HepG2 (cell line): ENCODE data around the gene PARK7. TPM values are rescaled to one million over a fixed set of nuclear protein-coding genes. Genes with fewer than 3 reads are reported as not detected.

Source experiments
- ATAC-seq: fragments of 200-7000 bp; cut with Tn5 transposase; 3 replicates; pipeline ENCODE4 v1.9.1; 2020; ENCODE audit warnings: mild to moderate bottlenecking, moderate library complexity
- BruUV-seq: library from RNA; stranded (reverse); fragments of 400-500 nt; replicated peaks from 2 replicates; lab custom pipeline; 2021; lab: Mats Ljungman, UMichigan
- CTCF ChIA-PET: fragments of 300-600 bp; formaldehyde crosslinking; extraction: SDS; loops from one replicate; lab custom pipeline; 2021; ENCODE audit warnings: low total read pairs, inconsistent platforms, low intra/inter-chr PET ratio; lab: Yijun Ruan, JAX
- POLR2A ChIA-PET: fragments of 350-600 bp; sonication (Branson Sonifier 250); formaldehyde crosslinking; loops from one replicate; lab custom pipeline; 2020; ENCODE audit warnings: antibody characterized with exemption, inconsistent platforms; lab: Yijun Ruan, JAX
- DNase-seq: peaks from one replicate; pipeline ENCODE4 v3.0.0-alpha.2; 2015; ENCODE audit warnings: low spot score
- FAIRE-seq: peaks from 3 replicates; lab custom pipeline; 2011; peaks lifted over from hg19 to GRCh38; lab: Jason Lieb, UNC
- H2AFZ ChIP-seq: one replicate; pipeline ENCODE4 v1.6.1; 2011; ENCODE audit warnings: low read length, inconsistent platforms
- H3K27ac ChIP-seq: fragments of 300-600 bp; 3 replicates; pipeline ENCODE4 v1.8.0; 2011; ENCODE audit warnings: mixed run types, mild to moderate bottlenecking, mixed read lengths, low read length, inconsistent platforms; ENCODE audit not compliant: insufficient read depth; ENCODE audit errors: extremely low read length
- H3K27me3 ChIP-seq, 2 experiments: fragments of 200-600 bp in 1 of 2; 2 replicates in 1 of 2; 3 replicates in 1 of 2; pipeline versions ENCODE4 v1.6.0 to v1.8.0; 2011; ENCODE audit warnings: low read length in 2 of 2, mild to moderate bottlenecking in 2 of 2, moderate library complexity in 2 of 2, inconsistent platforms in 1 of 2; ENCODE audit not compliant: insufficient read depth in 2 of 2, control insufficient read depth in 1 of 2
- H3K36me3 ChIP-seq, 2 experiments: fragments of 200-600 bp in 1 of 2; replicated peaks in 1 of 2; 2 replicates in 1 of 2; 3 replicates in 1 of 2; pipeline versions ENCODE4 v1.5.1 to v1.8.0; 2011; ENCODE audit warnings: low read length in 2 of 2, inconsistent platforms in 1 of 2; ENCODE audit not compliant: insufficient read depth in 2 of 2, control insufficient read depth in 1 of 2
- H3K4me1 ChIP-seq: 2 replicates; pipeline ENCODE4 v1.5.1; 2012; ENCODE audit warnings: low read length, inconsistent platforms; ENCODE audit not compliant: insufficient read depth
- H3K4me2 ChIP-seq: 2 replicates; pipeline ENCODE4 v1.6.0; 2011; ENCODE audit warnings: low read depth, low read length, inconsistent platforms
- H3K4me3 ChIP-seq, 3 experiments: fragments of 200-600 bp in 1 of 3; sonication (generic), shearing (Covaris generic) in 1 of 3; replicated peaks in 1 of 3; 2 replicates each; pipeline ENCODE4 v1.5.1; 2011 to 2016; ENCODE audit warnings: low read length in 3 of 3, inconsistent platforms in 2 of 3, low read depth in 2 of 3, mild to moderate bottlenecking in 2 of 3, control low read depth in 1 of 3, mixed read lengths in 1 of 3; ENCODE audit not compliant: insufficient read depth in 1 of 3
- H3K79me2 ChIP-seq: one replicate; pipeline ENCODE4 v1.6.1; 2011; ENCODE audit warnings: low read length, inconsistent platforms; ENCODE audit not compliant: insufficient read depth
- H3K9ac ChIP-seq: 2 replicates; pipeline ENCODE4 v1.6.0; 2011; ENCODE audit warnings: mild to moderate bottlenecking, low read depth, low read length, inconsistent platforms; ENCODE audit not compliant: insufficient read depth
- H3K9me3 ChIP-seq: 2 replicates; pipeline ENCODE4 v1.5.1; 2012; ENCODE audit warnings: mild to moderate bottlenecking, low read length
- H4K20me1 ChIP-seq: 2 replicates; pipeline ENCODE4 v1.6.0; 2011; ENCODE audit warnings: inconsistent platforms, mild to moderate bottlenecking, low read length, moderate library complexity; ENCODE audit not compliant: insufficient read depth
- AKAP8 ChIP-seq: sonication (generic); formaldehyde crosslinking; IDR thresholded peaks from 2 replicates; pipeline ENCODE4 v1.5.1; 2020; ENCODE audit warnings: mild to moderate bottlenecking, missing genetic modification reagents
- BATF2 ChIP-seq: sonication (generic); formaldehyde crosslinking; IDR thresholded peaks from 2 replicates; pipeline ENCODE4 v1.8.0; 2022; ENCODE audit warnings: mild to moderate bottlenecking, missing genetic modification reagents, moderate library complexity
- CSRNP2 ChIP-seq: sonication (generic); formaldehyde crosslinking; conservative IDR thresholded peaks from 2 replicates; pipeline ENCODE4 v1.8.0; 2022; ENCODE audit warnings: low read depth, missing genetic modification reagents
- DRAP1 ChIP-seq: IDR thresholded peaks from 2 replicates; pipeline ENCODE4 v1.6.1; 2016; ENCODE audit warnings: missing genetic modification reagents, missing compliant biosample characterization
- HOXA5 ChIP-seq: sonication (generic); formaldehyde crosslinking; IDR thresholded peaks from 2 replicates; pipeline ENCODE4 v1.4.0; 2020; ENCODE audit warnings: missing genetic modification reagents
- KAT7 ChIP-seq: IDR thresholded peaks from 2 replicates; pipeline ENCODE4 v1.6.1; 2018; ENCODE audit warnings: borderline replicate concordance, missing compliant biosample characterization
- KLF6 ChIP-seq: IDR thresholded peaks from 2 replicates; pipeline ENCODE4 v1.8.0; 2016; ENCODE audit warnings: missing biosample characterization, missing genetic modification reagents
- MXD1 ChIP-seq: sonication (generic); formaldehyde crosslinking; IDR thresholded peaks from 2 replicates; pipeline ENCODE4 v1.4.0; 2020; ENCODE audit warnings: mild to moderate bottlenecking, missing genetic modification reagents
- NFKBIZ ChIP-seq: IDR thresholded peaks from 2 replicates; pipeline ENCODE4 v1.6.1; 2018; ENCODE audit warnings: missing genetic modification reagents, missing compliant biosample characterization
- POLR2G ChIP-seq: fragments of 200-400 bp; formaldehyde crosslinking; IDR thresholded peaks from 2 replicates; pipeline ENCODE4 v1.6.1; 2018; ENCODE audit warnings: mild to moderate bottlenecking, low read depth, low read length, moderate library complexity
- RBM22 ChIP-seq: fragments of 200-400 bp; formaldehyde crosslinking; optimal IDR thresholded peaks from 2 replicates; pipeline ENCODE3; 2017; ENCODE audit warnings: mild to moderate bottlenecking, low read length, moderate library complexity
- SAFB2 ChIP-seq: sonication (generic); formaldehyde crosslinking; IDR thresholded peaks from 2 replicates; pipeline ENCODE4 v1.5.1; 2020; ENCODE audit warnings: missing genetic modification reagents, low read depth, mild to moderate bottlenecking, borderline replicate concordance
- ZNF263 ChIP-seq: sonication (generic); formaldehyde crosslinking; IDR thresholded peaks from 2 replicates; pipeline ENCODE4 v1.4.0; 2020; ENCODE audit warnings: missing genetic modification reagents
- ZNF275 ChIP-seq: sonication (generic); formaldehyde crosslinking; IDR thresholded peaks from 2 replicates; pipeline ENCODE4 v1.8.0; 2022; ENCODE audit warnings: missing genetic modification reagents, mild to moderate bottlenecking, inconsistent platforms, borderline replicate concordance
- WGBS: methylation state at CpG from one replicate; pipeline ENCODE4 v1.1.6; 2017; ENCODE audit warnings: low lambda C conversion rate; 5-methylcytosine and 5-hydroxymethylcytosine counted together
- in situ Hi-C: cut with HindIII; loops from 2 replicates; pipeline ENCODE4 v1.10.0; 2017; ENCODE audit warnings: low pct_unique_long_range_greater_than_20kb; ENCODE audit not compliant: extremely low pct_ligation_motif_present
- intact Hi-C: fragments of 100-400 bp; cut with micrococcal nuclease; formaldehyde crosslinking; loops from one replicate; pipeline ENCODE4 v1.10.0; 2022; ENCODE audit not compliant: unreplicated experiment
- polyA plus RNA-seq, 8 experiments: library from polyadenylated mRNA; depleted of rRNA in 3 of 8; stranded (reverse) in 7 of 8; unstranded in 1 of 8; fragments of >200 nt; fragmentation: Illumina TruSeq in 4 of 8; extraction: Trizol in 4 of 8; gene quantifications; 2 replicates each; pipeline versions ENCODE4 v1.2.1 to v1.2.3, GENCODE V29; 2011 to 2016; ENCODE audit warnings: low read depth in 4 of 8, missing spikeins in 1 of 8, mixed read lengths in 1 of 8; ENCODE audit not compliant: insufficient read depth in 1 of 8
- total RNA-seq, 5 experiments: library from RNA; depleted of rRNA; stranded (reverse); fragments of >200 nt; fragmentation: Illumina TruSeq; extraction: Trizol; gene quantifications; 2 replicates each; pipeline ENCODE4 v1.2.3, GENCODE V29; 2016; ENCODE audit warnings: low read depth in 1 of 5

The PARK7 gene
- total and polyA plus RNA-seq, 2 of the 13 experiments (the other 11 are each of a cell fraction or from before 2014, with no cell fraction given), result 212 to 296 TPM

DNA sequence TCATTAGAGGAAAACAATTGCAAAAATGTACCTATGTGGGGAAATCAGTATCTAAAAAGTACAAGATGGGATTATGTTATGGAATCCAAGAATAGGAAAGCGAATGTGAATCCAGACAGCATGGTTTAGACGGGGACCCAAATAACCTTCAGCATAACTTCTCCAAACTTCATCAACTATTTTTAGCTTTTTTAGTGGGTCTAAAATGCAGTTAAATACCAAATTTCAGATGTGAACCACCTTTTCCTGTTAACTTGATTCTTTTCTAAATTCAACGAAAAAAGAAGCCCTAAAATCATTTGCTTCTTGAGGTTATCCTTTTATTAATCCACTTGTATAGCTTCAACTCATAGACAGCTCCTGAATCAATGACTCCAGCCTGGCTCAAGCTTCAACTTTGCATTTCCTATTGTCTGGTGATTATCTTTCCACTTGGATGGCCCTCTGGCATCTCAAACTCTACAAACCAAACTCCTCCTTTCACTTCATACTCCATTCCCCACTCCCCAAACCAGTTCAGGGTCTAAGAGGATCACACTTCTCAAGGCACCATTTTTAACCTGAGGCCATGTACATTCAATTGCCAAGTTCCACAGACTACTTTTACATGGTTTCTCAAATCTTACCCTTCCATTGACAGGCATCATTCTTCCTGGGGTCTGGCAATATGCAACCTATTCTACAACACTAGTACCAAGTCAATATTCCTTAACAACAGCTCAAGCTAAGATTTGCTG, 57.1 kb downstream of the PARK7 start (continued):
- TF ChIP-seq BATF2 (CRISPR knock-in tag) (no peak), KAT7 (0 out of 2 replicates have a peak, but pooled peaks have one; percentile 59), KLF6 (CRISPR knock-in tag) (0 out of 2 replicates have a peak, but pooled peaks have one; percentile 9), CSRNP2 (CRISPR knock-in tag) (no peak)

DNA sequence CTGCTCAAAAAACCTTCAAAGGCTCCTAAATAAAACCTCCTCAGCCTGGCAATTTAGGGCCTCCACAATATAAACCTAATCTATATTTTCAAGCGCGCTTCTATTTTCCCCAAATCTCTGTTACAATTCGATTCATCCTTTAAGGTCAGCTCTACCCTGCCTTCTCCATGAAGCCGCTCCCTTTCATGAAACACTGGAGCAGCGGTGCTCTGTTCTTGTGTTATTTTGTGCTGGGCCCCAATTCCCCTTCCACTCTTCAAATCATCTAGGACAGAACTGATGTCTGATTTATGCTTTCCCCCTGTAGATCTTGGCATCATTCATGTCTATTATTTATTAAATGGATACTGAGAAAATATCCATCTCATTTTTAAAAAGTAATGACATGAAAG, 57.7 kb downstream of the PARK7 start:
- H3K27me3 ChIP-seq, result no peaks in the 10 kb centered on the region; a peak in 1 of 5 replicates
- ATAC-seq (no peak), DNase-seq (no peak), FAIRE-seq (no peak)
- peak overlapping the region; percentile 53 for H3K9ac ChIP-seq
- H3K79me2 ChIP-seq, result peaks cover 99% of the 10 kb centered on the region
- ChIA-PET CTCF (no interaction called here), POLR2A (interaction anchor here (0.8 to 6.9 kb wide), 14 partner anchors 8 to 296 kb away, joined by 3 to 99 read pairs (median 7); partner anchors contain the start of gene ERRFI1)
- peaks cover 100% of the 10 kb centered on the region for H4K20me1 ChIP-seq
- peak overlapping the region; percentile 60 for H3K27ac ChIP-seq
- in situ Hi-C loops, result loop anchor here (10.0 kb wide), 1 partner anchor 296 kb away; the partner anchor contains the start of gene SLC45A1
- no peaks in the 10 kb centered on the region for H3K9me3 ChIP-seq
- H3K36me3 ChIP-seq, result peaks cover 10 to 60% of the 10 kb centered on the region in 2 experiments
- intact Hi-C loops, result no loop called here
- H3K4me1 ChIP-seq, result peaks cover 69% of the 10 kb centered on the region
- BruUV-seq, result no TSS peak
- peak overlapping the region; percentile 74 for H3K4me2 ChIP-seq
- TF ChIP-seq RBM22 (peak; percentile 79), HOXA5 (CRISPR knock-in tag) (0 out of 2 replicates have a peak, but pooled peaks have one; percentile 18), POLR2G (peak; percentile 70), AKAP8 (CRISPR knock-in tag) (no peak), DRAP1 (CRISPR knock-in tag) (no peak), ZNF263 (CRISPR knock-in tag) (no peak), MXD1 (CRISPR knock-in tag) (no peak), NFKBIZ (no peak), SAFB2 (CRISPR knock-in tag) (no peak), ZNF275 (no peak)
- peak overlapping the region; percentile 88 to 100 (median 94); a peak in 5 of 6 replicates for H3K4me3 ChIP-seq
- 66% methylated on average over 5 of the region's 5 CpGs for WGBS
- H2AFZ ChIP-seq, result no peak overlapping the region
